Fibroblast of skin of right biceps (primary cell): ENCODE results near the gene TMEM272.
A peak's percentile ranks its signal among the peaks of the same experiment; 100 is the strongest.

Experiments
- DNase-seq: peaks from one replicate; pipeline ENCODE4 v3.0.0-alpha.2; 2013

TMEM272 gene

GRCh38 chr13:51803422-51804294 lies 41.3 kb downstream of the TMEM272 start, which contains the start of gene DHRS12:
DHRS12 (minus strand) TSS chr13:51804163; CDS start chr13:51799659, 4,504 bp downstream.
- peak; percentile 86 for DNase-seq

DNA sequence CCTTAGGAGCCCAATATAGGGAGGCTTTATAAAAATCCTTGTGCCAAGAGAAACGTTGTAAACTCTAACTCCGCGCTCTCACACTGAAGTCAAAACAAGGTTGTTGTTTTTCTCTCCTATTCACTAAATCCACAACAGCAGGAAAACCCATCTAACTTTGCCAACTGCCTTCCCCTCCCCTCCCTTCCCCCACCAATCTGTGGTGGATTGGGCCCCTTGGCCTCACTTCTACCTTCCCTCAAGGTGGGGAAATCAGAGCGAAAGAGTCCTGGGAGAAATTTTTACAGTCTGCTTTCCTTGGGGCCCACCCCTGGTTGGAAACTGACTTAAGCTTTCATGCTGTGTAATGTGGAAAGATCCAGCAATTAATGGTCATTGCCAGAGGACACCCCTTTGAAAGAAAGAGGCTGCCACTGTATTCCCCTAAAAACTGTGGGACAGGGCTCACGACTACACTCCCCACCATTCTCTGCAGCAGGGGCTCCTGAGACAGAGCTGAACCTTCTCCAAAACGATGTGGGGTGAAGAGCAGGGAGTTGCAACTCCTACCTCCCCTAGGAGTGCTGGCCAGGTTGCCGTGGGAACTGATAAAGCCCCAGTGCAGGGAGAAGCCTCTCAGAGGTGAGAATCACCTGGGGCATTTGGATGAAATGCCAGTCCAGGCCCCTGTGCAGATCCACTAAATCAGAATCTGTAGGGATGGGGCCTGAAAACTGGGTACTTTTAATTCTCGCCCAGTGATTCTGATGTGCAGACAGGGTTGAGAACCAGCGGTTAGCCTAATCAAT lies 42.2 kb downstream of the TMEM272 start:
- DNase-seq: no peak

- DNase-seq: no peak
These were observed 43.3 kb downstream of the TMEM272 start for GRCh38 chr13:51801631-51802099.

GRCh38 chr13:51800486-51800885 lies 44.5 kb downstream of the TMEM272 start:
- DNase-seq: no peak

DNA sequence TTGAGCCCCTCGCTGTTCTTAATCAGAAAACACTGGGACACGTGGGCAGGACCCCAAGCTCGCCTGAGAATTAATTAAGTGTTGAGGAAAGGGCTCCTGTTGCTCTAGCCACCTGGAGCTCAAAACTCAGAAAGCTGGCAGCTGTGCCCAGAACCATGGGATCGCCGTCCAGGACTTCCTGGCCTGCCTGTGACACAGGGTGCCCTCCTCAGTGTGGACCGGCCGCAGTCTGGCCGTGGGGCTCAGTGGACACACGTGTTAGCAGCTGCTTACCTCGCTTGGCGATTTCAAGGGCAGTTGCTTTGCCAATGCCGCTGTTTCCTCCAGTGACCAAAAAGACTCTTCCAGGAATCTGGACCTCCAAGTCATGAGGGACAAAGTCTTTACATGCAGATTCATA lies 45.7 kb downstream of the TMEM272 start:
- DNase-seq: no peak

DNA sequence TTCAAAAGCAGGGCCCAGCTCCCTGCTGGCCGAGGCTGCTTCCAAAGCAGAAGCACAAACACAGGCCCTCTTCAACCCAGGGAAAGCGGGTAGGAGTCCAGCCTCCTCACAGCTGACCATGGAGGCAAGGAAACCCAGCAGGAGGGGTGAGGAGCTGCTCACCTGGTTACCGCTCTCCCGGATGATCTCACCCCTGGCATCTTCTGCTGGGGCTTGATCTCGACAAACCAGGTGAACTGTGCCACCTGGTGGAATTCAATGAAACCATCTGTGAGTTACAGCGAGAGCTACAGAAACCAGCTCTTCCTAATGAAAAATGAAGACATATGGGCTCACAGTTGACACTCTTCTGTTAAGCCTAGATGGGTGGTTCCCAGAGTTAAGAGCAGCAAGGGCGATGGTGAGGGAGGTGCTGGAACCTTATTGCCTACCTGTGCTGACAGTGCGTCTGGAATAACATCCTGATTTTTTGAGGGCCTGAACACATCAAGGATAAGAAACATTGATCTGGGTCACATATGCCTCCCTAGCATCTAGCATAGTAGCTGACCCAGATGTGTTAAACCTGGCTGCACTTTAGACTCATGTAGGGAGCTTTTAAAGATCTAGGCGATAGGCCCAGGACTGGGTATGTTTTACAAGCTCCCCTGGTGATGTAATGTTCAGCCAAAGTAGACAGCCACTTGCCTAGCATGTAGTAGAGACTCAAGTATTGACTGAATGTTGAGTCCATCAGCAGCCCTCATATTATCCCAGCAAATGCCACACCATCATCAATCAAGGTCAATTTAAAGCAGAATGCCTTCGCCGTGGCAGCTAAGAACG lies 47.1 kb downstream of the TMEM272 start:
- DNase-seq: peak; percentile 59

DNA sequence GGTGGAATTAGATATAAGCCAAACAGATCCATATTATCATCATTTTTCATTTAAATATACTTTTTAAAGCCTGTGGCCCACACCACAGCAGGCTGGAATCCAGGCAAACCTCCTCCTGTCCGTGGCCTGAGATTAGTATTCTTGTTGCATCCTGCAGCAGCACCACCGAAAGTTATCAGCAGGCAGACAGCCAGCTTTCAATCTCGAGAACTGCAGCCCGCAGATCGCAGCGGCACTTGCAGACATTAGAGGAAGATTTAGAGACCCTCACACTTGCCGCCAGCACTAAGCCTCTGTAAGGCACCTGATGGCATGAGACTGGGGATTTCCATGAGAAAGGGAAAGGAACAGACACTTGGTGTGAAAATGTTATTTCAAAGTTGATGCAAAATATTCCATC lies 48.4 kb downstream of the TMEM272 start:
- DNase-seq: no peak

GRCh38 chr13:51795419-51795818 lies 49.6 kb downstream of the TMEM272 start:
- DNase-seq: no peak

DNA sequence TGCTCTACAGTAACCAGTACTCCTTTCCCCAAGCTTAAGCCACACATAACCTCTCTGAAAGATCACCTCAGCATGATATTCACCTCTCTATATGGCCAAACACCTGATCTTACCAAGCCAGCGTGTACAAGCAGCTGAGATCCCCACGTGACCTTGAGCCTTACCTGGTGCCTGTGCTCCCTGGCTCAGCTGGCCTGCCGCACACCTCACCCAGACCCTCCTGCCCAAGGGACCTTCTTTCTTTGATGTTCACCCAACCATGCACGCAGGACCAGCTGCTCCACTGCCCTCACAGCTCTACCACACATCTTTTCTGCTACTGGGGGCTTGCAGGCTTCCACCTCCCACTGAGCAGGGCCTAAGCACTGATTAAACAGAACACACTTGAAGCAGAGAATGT lies 50.0 kb downstream of the TMEM272 start:
- DNase-seq: no peak

GRCh38 chr13:51793570-51794271 lies 51.3 kb downstream of the TMEM272 start:
- peak; percentile 89 for DNase-seq

DNA sequence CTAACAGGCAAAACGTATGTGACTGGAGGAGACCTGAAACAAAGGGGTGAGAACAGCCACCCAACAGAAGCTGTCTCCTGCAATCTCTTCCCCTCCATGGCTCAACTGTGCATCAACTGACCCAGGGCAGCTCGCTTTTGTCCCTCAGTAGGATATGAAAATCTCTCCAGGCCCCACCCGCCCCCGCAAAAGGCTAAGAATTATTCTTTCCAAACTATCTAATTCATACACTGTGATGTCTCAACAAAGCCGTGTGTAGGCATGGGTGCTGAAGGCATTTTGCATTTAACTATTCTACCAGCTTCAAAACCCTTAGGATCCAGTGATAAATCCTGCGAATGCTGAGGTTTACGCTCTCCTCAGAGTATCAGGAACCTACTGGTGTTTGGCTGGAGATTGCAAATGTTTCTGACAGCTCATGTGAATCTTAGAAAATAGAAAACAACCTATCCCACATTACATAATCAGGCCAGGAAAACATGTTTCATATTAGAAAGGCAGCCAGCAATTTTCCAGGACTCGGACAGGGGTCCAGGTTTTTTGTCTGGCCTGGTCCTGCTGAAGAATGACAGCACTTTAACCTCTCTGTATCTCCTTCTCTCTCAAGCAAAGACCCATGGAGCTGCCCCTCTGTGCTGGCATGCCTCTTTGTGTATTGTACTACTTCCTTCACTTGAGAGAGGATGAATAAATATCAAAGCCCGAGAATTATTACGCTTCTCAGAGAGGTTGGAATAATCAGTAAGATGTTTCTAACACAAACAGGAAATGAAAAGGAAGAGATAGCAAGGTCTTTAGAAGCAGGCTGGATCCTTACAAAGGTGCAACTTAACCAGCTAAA lies 58.3 kb downstream of the TMEM272 start:
- no peak for DNase-seq

DNA sequence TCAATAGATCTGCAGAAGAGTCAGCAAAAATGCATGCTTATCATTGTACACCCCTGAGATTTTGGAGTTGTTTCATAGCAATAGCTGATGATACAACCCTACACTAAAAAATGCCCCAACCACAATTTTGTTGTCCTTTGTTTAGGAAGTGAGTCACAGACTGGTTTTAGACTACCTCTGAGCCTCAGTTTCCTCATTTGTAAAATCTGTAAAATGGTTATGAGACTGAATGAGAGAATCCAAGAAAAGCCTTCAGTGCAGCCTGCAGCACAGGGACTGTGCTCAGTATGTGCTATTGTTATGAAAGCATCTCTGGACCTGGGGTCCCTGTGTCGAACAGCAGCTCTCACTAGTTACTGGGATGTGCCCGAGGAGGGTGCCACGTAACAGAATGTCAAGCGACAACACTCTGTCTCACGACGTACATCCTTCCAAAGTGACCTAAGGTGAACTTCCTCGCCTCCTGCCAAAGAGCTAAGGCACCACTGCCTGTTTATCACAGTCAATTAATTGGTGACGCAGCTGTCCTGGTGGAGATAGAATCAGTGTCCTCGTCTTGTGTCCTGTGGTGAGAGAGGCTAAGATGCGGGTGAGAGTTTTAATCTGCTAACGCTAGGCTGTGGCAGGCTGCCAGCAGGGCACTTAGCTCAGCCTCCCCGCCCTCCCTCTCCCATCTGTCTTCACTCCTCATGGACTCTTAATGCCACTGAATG lies 59.1 kb downstream of the TMEM272 start:
- DNase-seq: peak; percentile 66

- DNase-seq: no peak
These were observed 60.9 kb downstream of the TMEM272 start for GRCh38 chr13:51784097-51784496.

DNA sequence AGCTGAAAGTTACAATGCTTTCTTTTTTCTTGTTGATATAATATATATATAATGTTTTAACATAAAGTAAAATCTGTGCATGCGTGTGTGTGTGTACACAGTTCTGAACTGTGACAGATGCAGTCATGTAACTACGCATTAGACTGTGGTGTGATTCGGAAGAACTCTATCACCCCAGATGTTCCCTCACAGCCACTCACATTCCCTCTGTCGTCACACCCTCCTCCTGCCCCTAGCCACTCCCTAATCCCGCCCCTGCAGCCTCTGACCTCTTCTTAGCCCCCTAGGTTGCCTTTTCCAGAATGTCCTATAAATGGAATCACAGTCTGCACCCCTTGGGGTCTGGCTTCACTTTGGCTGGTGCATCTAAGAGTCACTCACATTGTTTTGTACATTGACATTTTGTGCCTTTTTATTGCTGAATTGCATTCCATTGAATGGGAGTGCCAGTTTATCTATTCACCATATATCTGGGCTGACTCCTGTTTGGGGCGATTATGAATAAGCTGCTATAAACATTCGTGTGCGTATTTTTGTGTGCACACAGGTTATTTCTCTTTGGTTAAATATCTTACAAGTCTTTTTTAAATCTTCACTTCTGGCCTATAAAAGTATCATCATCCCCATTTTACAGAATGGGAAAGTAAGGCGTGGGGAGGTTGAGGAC lies 61.4 kb downstream of the TMEM272 start:
- DNase-seq: no peak

DNA sequence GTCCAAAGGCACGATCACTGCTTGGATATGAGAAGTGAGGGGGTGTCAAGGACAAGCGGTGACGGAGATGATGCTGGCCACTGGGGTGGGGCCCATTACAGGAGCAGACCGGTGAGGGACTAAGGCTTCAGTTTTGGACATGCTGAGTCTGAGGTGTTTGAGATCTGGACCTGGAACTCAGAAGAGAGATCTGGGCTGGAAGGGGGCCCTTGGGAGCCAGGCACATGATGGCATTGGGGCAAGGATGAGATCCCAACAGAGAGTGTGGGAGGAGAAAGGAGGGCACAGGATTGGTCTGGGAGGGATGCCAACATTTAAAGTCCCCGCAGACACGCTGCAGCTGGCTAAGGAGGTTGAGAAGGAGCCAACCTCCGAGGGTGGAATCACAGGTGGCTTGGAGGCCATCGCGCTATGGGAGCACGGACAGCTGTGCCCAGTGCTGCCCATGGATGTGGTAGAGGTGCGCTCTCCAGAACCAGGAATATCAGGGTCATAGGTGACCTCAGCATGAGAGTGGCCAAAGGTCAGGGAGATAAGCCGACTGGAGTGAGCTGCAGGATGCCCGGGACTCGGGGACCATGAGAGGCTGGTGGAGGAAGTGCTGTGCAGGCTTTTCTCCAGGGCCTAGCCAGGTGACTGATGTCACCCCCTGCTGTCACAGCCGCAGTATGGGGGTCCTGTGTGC lies 62.8 kb downstream of the TMEM272 start:
- DNase-seq: no peak

DNA sequence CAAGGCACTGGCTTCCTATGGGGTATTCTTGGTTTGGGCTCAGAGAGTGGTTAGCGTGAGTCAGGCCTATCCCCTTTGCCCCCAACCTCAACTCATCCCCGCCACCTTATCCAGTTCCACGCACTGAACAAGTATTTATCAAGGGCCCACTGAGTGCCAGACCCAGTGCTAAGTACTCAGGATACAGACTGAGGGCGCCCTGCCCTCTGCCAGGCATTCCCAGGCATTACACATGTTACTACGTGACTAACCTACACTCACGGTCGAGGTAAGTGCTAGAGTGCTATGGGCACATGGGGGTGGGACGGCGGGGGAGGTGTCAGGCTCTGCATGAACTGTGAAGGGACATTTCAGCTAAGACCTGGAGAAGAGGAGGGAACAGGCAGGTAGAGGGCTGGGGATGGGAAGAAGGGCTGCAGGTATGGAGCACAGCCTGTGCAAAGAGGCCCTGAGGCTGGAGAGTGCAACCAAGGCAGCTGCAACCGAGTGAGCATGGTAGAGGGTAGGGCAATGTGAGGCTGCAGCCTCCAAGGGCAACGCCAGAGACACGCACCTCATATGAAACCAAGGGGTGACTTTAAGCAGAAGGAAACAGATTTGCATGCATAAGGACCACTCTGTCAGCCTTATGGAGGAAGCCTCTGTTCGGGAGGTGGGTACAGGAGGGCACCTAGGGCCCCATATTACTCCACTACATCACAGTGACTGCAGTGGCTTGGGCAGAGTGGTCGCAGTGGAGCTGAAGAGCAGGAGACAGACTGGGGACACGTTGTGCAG lies 63.5 kb downstream of the TMEM272 start:
- DNase-seq: no peak

- DNase-seq: no peak
These were observed 64.9 kb downstream of the TMEM272 start for GRCh38 chr13:51780099-51780498.

GRCh38 chr13:51778392-51778791 lies 66.6 kb downstream of the TMEM272 start:
- no peak for DNase-seq

DNA sequence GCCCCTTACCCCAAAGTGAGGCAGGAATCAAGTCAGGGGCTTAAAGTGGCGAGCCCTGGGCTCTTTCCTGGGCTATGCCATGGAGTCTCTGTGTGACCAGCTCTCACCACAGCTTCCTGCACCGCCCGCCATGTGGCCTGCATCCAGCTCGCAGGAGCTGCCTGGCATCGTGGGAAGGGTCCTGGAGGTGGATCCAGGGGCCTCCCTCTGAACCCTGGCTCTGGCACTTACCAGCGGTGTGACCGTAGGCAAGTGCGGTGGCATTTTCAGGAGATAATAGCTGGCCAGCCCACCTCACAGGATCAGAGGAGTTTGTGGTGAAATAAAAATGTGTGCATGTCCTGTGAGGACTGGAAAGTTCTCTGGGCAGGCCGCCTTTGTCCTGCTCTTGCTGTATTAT lies 67.1 kb downstream of the TMEM272 start:
- no peak for DNase-seq
